Measurements from ENCODE around the gene EMD.

Gene EMD

GRCh38 chrX:154429711-154430110 is 50.6 kb downstream of the EMD start:
- H3K4me1 ChIP-seq (ENCODE audit: control insufficient read depth, low read length) = peaks cover 17% of the 10 kb centered on the region
- no peaks in the 10 kb centered on the region for H3F3A ChIP-seq (ENCODE audit: control insufficient read depth, insufficient read depth)
- H3K27ac ChIP-seq (ENCODE audit: low read depth, low read length) = no peak overlapping the region
- H3K27me3 ChIP-seq (ENCODE audit: control insufficient read depth, low read length) = no peaks in the 10 kb centered on the region
- peak overlapping the region; percentile 84 for H3K4me3 ChIP-seq (ENCODE audit: low read length)
- peak overlapping the region; percentile 87 for H3K4me2 ChIP-seq (ENCODE audit: low read length)
- no peaks in the 10 kb centered on the region for H4K20me1 ChIP-seq (ENCODE audit: control insufficient read depth, insufficient read depth, low read depth, low read length)
- no peaks in the 10 kb centered on the region; the same call in 1 of the 2 replicates for H3K36me3 ChIP-seq (ENCODE audit: control insufficient read depth, low read length)
- no peaks in the 10 kb centered on the region for H3K9me3 ChIP-seq (ENCODE audit: control insufficient read depth, insufficient read depth, low read length)
- peaks cover 25% of the 10 kb centered on the region for H3K79me2 ChIP-seq (ENCODE audit: control insufficient read depth, low read length)
- no peaks in the 10 kb centered on the region for H3K9me2 ChIP-seq (replicated peaks; ENCODE audit: control insufficient read depth, low read length)
- no peak for TF ChIP-seq EZH2phosphoT487 (IDR thresholded peaks at IDR 0.05; ENCODE audit: borderline replicate concordance, low read length)
- TF ChIP-seq CTCF (IDR thresholded peaks at IDR 0.05; ENCODE audit: low read depth, low read length, poor library complexity, severe bottlenecking) = no peak

- H4K20me1 ChIP-seq (ENCODE audit: control insufficient read depth, insufficient read depth, low read depth, low read length) = no peaks in the 10 kb centered on the region
- H3K4me3 ChIP-seq (ENCODE audit: low read length) = no peak overlapping the region
- TF ChIP-seq EZH2phosphoT487 (IDR thresholded peaks at IDR 0.05; ENCODE audit: borderline replicate concordance, low read length) (no peak), CTCF (IDR thresholded peaks at IDR 0.05; ENCODE audit: low read depth, low read length, poor library complexity, severe bottlenecking) (no peak)
- peaks cover 17% of the 10 kb centered on the region for H3K4me1 ChIP-seq (ENCODE audit: control insufficient read depth, low read length)
- no peaks in the 10 kb centered on the region for H3K9me2 ChIP-seq (replicated peaks; ENCODE audit: control insufficient read depth, low read length)
- H3K27ac ChIP-seq (ENCODE audit: low read depth, low read length) = no peak overlapping the region
- peaks cover 25% of the 10 kb centered on the region for H3K79me2 ChIP-seq (ENCODE audit: control insufficient read depth, low read length)
- H3K36me3 ChIP-seq (ENCODE audit: control insufficient read depth, low read length) = no peaks in the 10 kb centered on the region; the same call in 1 of the 2 replicates
- no peaks in the 10 kb centered on the region for H3F3A ChIP-seq (ENCODE audit: control insufficient read depth, insufficient read depth)
- H3K27me3 ChIP-seq (ENCODE audit: control insufficient read depth, low read length) = no peaks in the 10 kb centered on the region
- H3K4me2 ChIP-seq (ENCODE audit: low read length) = no peak overlapping the region
- no peaks in the 10 kb centered on the region for H3K9me3 ChIP-seq (ENCODE audit: control insufficient read depth, insufficient read depth, low read length)
These were observed 51.4 kb downstream of the EMD start for GRCh38 chrX:154430479-154430878.

- Histone ChIP-seq H4K20me1 (ENCODE audit: control insufficient read depth, insufficient read depth, low read depth, low read length) (no peaks in the 10 kb centered on the region), H3K79me2 (ENCODE audit: control insufficient read depth, low read length) (peaks cover 25% of the 10 kb centered on the region), H3K4me2 (ENCODE audit: low read length) (no peak overlapping the region), H3K27me3 (ENCODE audit: control insufficient read depth, low read length) (no peaks in the 10 kb centered on the region), H3K36me3 (ENCODE audit: control insufficient read depth, low read length) (no peaks in the 10 kb centered on the region; the same call in 1 of the 2 replicates), H3K9me3 (ENCODE audit: control insufficient read depth, insufficient read depth, low read length) (no peaks in the 10 kb centered on the region), H3F3A (ENCODE audit: control insufficient read depth, insufficient read depth) (no peaks in the 10 kb centered on the region), H3K9me2 (replicated peaks; ENCODE audit: control insufficient read depth, low read length) (no peaks in the 10 kb centered on the region), H3K4me1 (ENCODE audit: control insufficient read depth, low read length) (peaks cover 17% of the 10 kb centered on the region), H3K27ac (ENCODE audit: low read depth, low read length) (no peak overlapping the region), H3K4me3 (ENCODE audit: low read length) (no peak overlapping the region)
- TF ChIP-seq EZH2phosphoT487 (IDR thresholded peaks at IDR 0.05; ENCODE audit: borderline replicate concordance, low read length) = no peak
- TF ChIP-seq CTCF (IDR thresholded peaks at IDR 0.05; ENCODE audit: low read depth, low read length, poor library complexity, severe bottlenecking) = no peak
These were observed 51.8 kb downstream of the EMD start for GRCh38 chrX:154430916-154431315.
